ENCODE data around the gene PA2G4.
"Not testable (repeated sequence)": the region's sequence is repeated elsewhere in the genome, so short reads cannot be mapped to it uniquely, and the experiment has no call there.

DNA sequence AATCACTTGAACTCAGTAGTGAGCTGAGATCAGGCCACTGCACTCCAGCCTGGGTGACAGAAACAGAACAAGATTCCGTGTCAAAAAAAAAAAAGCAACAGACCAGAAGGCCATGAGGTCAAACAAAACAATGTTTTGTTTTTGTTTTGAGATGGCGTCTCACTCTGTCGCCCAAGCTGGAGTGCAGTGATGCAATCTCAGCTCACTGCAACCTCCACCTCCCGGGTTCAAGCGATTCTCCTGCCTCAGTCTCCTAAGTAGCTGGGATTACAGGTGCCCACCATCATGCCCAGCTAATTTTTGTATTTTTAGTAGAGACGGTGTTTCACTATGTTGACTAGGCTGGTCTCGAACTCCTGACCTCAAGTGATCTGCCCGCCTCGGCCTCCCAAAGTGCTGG, 26.4 kb upstream of the PA2G4 start:
- TF ChIP-seq POLR2A (IDR thresholded peaks at IDR 0.05; ENCODE audit: low read length); GATA1 (IDR thresholded peaks at IDR 0.05; ENCODE audit: low read depth, low read length): not testable (repeated sequence)

Measured in erythroblast (primary cell).